Measurements from ENCODE around the gene ROR2. TPM values are rescaled to one million over a fixed set of nuclear protein-coding genes. Genes with fewer than 3 reads are reported as not detected.

The ROR2 gene
- total RNA-seq, 2 donors from 2014 or later, result 4.0 to 5.4 TPM

GRCh38 chr9:91732187-91733005 is 217.6 kb downstream of the ROR2 start:
- Histone ChIP-seq H3K36me3 (replicated peaks in 1 of 2; ENCODE audit: insufficient read depth in 1 of 2, low read depth in 2 of 2) (no peaks in the 10 kb centered on the region), H3K4me1 (peaks cover under 1% of the 10 kb centered on the region), H3K9me3 (no peaks in the 10 kb centered on the region), H3K27ac (no peak overlapping the region), H3K4me3 (no peak overlapping the region), H3K27me3 (no peaks in the 10 kb centered on the region)
- WGBS, 2 donors, result 83 to 91% methylated on average over 6 to 20 of the region's 21 CpGs
- intact Hi-C loops (cut with DNase I), result no loop called here
- no peak for ATAC-seq
- no peak for DNase-seq
- TF ChIP-seq POLR2A (IDR thresholded peaks at IDR 0.05), result no peak
- no peak for TF ChIP-seq CTCF (IDR thresholded peaks at IDR 0.05)

GRCh38 chr9:91730806-91731205 is 219.2 kb downstream of the ROR2 start:
- intact Hi-C loops (cut with DNase I), result no loop called here
- Histone ChIP-seq H3K36me3 (replicated peaks in 1 of 2; ENCODE audit: insufficient read depth in 1 of 2, low read depth in 2 of 2) (no peaks in the 10 kb centered on the region), H3K27ac (no peak overlapping the region), H3K4me1 (peaks cover 5% of the 10 kb centered on the region), H3K4me3 (no peak overlapping the region), H3K9me3 (no peaks in the 10 kb centered on the region), H3K27me3 (no peaks in the 10 kb centered on the region)
- no peak for DNase-seq
- ATAC-seq, result no peak
- WGBS, 2 donors, result 86 to 88% methylated on average over 15 of the region's 15 CpGs
- no peak for TF ChIP-seq CTCF (IDR thresholded peaks at IDR 0.05)

GRCh38 chr9:91729558-91729842 is 220.5 kb downstream of the ROR2 start:
- no peak overlapping the region for H3K27ac ChIP-seq
- no peaks in the 10 kb centered on the region for H3K9me3 ChIP-seq
- peaks cover 5% of the 10 kb centered on the region for H3K4me1 ChIP-seq
- DNase-seq, result no peak
- intact Hi-C loops (cut with DNase I), result no loop called here
- H3K36me3 ChIP-seq (replicated peaks in 1 of 2; ENCODE audit: insufficient read depth in 1 of 2, low read depth in 2 of 2), result no peaks in the 10 kb centered on the region
- TF ChIP-seq POLR2A (IDR thresholded peaks at IDR 0.05), result no peak
- TF ChIP-seq CTCF (IDR thresholded peaks at IDR 0.05), result no peak
- ATAC-seq, result no peak
- no peaks in the 10 kb centered on the region for H3K27me3 ChIP-seq
- H3K4me3 ChIP-seq, result no peak overlapping the region
- 77 to 87% methylated on average over 6 to 9 of the region's 9 CpGs for WGBS, 2 donors

- no peak overlapping the region for H3K27ac ChIP-seq
- TF ChIP-seq POLR2A (IDR thresholded peaks at IDR 0.05), result no peak
- TF ChIP-seq CTCF (IDR thresholded peaks at IDR 0.05), result no peak
- no peak for ATAC-seq
- no peaks in the 10 kb centered on the region for H3K27me3 ChIP-seq
- H3K4me3 ChIP-seq, result no peak overlapping the region
- DNase-seq, result no peak
- WGBS, 2 donors, result 72 to 73% methylated on average over 5 of the region's 5 CpGs
- intact Hi-C loops (cut with DNase I), result no loop called here
- H3K9me3 ChIP-seq, result no peaks in the 10 kb centered on the region
- no peaks in the 10 kb centered on the region for H3K36me3 ChIP-seq (replicated peaks in 1 of 2; ENCODE audit: insufficient read depth in 1 of 2, low read depth in 2 of 2)
- H3K4me1 ChIP-seq, result peaks cover 5% of the 10 kb centered on the region
Measured at GRCh38 chr9:91727972-91728371, 222.1 kb downstream of the ROR2 start.

GRCh38 chr9:91727316-91727861 is 222.6 kb downstream of the ROR2 start:
- Histone ChIP-seq H3K27me3 (no peaks in the 10 kb centered on the region), H3K4me3 (no peak overlapping the region)
- intact Hi-C loops (cut with DNase I), result no loop called here

More at GRCh38 chr9:91727316-91727861, 222.6 kb downstream of the ROR2 start:
- DNase-seq (peak; percentile 33 to 54 (median 42)), ATAC-seq (peak; percentile 85)
- TF ChIP-seq POLR2A (IDR thresholded peaks at IDR 0.05), result no peak
- TF ChIP-seq CTCF (IDR thresholded peaks at IDR 0.05), result peak; percentile 49 to 79 (median 70)
- Histone ChIP-seq H3K9me3 (no peaks in the 10 kb centered on the region), H3K36me3 (replicated peaks in 1 of 2; ENCODE audit: insufficient read depth in 1 of 2, low read depth in 2 of 2) (no peaks in the 10 kb centered on the region), H3K4me1 (peaks cover 5% of the 10 kb centered on the region), H3K27ac (no peak overlapping the region)
- 19 to 27% methylated on average over 7 of the region's 7 CpGs for WGBS, 2 donors
